ENCODE data around the gene MYO15A.

The MYO15A gene

DNA sequence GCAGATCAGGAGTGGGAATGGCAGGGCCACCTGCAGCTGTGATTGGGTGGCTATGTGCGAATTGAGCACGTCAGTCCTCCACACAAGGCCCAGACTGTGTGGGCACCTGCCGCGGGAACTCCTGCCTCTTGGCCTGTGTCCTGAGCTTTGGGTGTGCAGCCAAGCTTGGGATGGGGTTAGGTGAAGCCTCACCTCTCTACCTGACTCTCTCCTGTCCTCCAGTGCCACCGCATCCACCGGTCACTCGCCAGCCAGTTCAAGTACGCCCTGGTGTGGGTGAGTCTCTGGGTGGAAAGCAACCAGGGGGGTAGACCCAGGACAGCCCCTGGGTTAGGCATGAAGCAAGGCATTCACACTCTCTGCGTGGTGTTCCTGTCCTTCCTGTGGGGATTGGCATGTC is 2.3 kb upstream of the MYO15A start:
- DNase-seq: no peak

DNA sequence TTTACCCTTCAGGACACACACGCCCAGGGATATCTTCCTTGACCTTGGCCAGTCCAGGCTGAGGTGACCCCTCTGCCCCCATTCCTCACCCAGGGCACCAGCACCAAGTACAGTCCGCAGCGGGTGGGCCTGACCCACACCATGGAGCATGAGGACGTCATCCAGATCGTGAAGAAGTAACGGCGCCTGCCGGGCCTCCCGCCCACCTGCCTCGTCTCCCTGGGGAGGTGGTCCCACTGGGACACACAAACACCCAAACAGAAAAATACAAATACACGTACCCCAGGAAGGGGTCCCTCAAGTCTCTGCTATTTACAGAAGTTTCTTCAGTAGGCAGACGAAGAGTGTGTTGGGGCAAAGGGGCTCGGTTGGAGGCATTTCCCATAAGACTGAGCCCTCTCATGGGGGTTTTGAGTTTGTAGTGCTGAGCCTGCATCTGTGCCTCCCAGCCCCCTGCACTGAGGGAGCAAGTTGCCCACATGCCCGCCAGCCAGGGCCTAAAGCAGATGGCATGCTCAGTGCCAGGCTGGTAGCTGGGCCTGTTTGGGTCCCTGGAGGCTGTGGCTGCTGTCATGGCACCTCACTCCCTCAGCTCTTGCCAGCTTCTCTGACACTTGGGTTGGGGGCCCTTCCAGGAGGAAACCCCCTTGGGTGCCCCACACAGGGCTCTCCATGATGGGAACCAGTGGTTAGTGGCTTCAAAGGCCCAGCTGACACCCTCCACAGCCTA is 1.3 kb upstream of the MYO15A start:
- DNase-seq: no peak

DNA sequence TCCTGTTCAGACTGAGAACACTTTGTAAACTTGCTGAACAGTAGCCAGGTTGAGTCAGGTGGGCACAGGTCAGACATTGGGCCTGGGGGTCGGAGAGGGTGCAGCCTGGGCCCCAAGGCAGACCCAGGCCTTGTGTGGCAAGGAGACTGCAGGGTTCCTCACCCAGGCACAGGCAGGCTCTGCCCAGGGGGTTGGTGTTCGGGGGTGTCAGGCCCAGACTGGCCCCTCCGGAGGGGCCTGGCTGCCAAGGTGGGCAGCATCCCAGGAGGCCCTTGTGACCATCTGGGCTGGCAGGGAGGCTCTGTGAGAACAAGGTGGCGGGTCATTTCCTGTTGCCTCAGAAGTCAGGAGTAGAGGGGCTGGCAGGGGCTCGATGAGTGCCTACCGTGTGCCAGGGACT is 585 bp upstream of the MYO15A start:
- no peak for DNase-seq

DNA sequence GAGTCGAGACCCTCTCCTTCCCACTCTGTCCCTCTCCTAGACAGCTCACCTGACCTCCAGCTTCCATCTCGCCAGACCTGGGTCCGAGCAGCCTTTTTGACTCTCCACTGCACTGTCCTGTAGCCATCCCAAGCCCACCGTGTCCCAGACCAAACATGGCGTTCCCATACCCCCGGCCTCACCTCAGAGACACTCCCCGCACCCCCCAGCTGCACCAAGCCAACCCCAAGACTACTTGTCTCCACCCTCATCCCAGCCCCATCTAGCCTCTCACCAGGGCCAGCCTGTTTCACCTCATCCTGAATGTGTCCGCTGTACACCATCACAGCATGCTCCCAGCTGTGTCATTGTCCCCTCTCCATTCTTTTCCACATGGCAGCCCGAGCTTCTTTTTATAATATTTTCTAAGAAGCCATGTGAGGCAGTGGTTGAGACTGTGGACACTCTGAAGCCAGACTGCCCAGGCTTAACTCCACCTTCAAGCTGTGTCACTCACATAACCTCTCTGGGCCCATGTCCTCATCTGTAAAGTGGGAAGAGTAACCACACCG is 1.5 kb downstream of the MYO15A start:
- DNase-seq: no peak

DNA sequence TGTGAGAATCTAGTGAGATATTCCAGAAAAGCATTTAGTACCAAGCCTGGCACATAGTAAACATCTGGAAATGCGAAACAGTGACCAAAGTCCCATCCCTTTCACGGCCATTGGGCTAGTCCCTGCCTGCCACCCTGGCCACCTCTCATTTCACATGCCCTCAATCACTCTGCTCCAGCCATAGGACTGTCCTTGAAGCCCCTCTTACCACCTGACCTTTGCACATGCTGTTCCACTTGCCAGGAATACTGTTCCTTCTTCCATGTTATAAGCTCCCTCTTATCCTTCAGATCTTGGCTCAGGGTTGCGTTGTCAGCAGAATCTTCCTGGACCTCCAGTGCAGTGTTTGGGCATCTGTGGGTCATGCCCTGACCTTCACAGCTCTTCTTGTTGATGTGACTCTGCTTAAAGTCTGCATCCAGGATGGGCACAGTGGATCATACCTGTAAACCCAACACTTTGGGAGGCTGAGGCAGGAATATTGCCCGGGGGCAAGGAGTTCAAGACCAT is 2.1 kb downstream of the MYO15A start:
- no peak for DNase-seq

DNA sequence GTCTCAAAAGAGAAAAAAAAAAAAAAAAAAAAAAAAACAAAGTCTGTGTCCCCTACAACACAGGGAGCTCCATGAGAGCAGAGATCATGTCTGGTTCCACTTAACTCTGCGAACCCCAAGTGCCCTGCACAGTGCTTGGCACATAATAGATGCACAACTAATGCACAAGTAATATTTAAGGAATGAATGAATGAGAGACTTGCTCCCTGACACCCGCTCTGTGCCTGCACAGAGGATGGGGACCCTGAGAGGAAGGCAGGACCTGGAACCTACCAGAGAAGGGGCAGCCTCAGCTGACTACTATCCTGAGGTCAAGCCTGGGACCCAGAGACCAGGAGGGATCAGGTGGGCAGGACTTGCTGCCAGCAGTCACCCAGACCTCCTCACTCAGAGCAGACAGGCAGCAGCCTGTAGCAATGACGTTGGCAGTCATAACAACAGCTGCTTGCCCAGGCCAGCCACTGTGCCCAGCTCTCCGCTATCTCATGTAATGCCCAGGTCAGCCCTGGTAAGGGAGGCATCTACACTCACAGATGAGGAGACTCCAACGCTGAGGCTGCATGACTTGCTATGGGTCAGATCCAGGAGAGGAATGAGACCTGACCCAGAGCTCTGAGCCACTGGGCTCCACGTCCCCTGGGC is 2.9 kb downstream of the MYO15A start:
- no peak for DNase-seq

DNA sequence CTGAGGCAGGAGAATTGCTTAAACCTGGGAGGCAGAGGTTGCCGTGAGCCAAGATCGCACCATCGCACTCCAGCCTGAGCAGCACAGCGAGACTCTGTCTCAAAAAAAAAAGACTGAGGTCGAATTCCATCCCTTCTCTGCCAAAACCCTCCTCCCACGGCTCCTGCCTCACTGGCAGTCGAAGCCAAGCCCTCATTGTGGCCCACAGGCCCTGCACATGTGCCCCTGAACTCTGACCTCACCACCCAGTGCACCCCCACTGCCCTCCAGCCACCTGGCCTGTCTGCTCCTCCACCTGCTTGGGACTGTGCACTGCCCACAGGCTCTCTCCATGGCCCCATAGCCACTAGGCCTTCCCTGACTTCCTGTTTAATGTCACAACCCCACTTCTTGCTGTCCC is 7.0 kb downstream of the MYO15A start:
- DNase-seq: no peak

DNA sequence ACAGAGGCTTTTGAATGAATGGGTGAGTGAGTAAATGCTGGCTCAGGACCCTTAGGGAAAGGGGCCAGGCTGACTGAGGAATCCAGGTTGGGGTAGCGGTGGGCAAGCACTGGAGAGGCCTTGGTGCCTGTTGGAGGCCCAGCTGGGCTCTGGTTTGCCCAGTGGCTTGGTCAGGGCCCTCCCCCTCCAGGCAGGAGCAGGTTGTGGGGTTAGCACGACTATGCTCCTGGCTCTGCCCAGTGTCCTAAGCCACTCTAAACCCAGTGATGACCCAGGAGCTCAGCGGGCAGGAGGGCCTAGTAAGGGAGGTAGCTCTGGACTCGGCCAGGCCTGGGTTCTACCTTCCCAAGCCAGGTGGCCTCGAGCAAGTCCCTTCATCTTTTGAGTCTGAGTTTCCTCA is 7.5 kb downstream of the MYO15A start:
- DNase-seq: no peak

DNA sequence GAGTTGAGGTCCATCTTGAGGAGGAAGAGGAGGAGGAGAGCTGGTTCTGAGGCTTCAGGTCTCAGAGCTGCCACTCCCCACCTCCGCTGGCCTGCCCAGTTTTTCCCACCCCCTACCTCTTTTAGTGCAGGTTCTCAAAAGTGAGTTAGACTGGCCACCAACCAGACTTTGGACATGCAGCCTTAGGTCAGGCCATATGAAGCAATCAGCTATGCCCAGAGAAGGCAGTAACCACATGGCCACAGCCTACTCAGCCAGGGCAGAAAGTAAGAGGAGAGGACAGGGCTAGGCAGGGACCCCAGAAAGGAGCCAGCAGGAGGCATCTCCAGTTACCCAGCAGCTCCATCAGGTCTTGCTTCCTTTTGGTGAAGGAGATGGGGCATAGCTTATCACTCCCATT is 9.0 kb downstream of the MYO15A start:
- no peak for DNase-seq

DNA sequence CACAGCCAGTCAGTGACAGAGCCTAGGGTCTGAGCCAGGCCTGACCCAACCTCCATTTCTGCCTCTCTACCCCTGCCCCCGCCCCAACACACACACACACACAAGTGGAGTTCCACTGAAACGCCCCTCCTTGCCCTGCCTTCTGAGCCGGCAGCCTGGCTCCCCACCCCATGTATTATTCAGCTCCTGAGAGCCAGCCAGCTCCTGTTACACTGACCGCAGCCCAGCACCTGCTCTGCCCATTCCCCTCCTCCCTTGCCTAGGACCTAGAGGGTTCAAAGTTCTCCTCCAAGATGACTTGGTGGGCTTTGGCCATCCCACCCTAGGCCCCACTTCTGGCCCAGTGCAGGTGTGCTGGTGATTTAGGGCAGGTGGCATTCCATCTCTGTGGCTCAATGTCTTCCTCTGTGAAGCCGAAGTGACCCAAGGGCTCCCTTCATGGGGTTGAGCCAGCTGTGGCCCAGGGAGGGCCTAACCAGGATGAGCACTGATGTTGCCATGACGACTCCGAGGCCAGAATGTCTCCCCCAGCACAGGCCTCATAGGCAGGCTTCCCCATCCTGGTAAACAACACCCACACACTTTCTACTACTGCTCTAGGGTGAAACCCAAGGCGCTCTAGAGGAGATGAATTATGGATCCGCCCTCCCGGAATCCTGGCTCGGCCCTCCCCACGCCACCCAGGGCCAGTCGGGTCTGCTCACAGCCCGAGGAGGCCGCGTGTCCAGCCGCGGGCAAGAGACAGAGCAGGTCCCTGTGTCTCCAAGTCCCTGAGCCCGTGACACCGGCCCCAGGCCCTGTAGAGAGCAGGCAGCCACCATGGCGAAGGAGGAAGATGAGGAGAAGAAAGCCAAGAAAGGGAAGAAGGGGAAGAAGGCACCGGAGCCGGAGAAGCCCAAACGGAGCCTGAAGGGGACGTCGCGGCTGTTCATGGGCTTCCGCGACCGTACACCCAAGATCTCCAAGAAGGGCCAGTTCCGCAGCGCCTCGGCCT is 9.7 kb downstream of the MYO15A start:
- no peak for DNase-seq

DNA sequence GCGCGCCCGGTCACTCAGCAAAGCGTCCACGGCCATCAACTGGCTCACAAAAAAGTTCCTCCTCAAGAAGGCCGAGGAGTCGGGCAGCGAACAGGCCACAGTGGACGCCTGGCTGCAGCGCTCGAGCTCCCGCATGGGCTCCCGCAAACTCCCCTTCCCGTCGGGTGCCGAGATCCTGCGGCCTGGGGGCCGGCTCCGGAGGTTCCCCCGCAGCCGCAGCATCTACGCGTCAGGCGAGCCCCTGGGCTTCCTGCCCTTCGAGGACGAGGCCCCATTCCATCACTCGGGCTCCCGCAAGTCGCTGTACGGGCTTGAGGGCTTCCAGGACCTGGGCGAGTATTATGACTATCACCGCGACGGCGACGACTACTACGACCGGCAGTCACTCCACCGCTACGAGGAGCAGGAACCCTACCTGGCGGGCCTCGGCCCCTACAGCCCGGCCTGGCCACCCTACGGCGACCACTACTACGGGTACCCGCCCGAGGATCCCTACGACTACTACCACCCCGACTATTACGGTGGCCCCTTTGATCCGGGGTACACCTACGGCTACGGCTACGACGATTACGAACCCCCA is 10.7 kb downstream of the MYO15A start:
- no peak for DNase-seq

DNA sequence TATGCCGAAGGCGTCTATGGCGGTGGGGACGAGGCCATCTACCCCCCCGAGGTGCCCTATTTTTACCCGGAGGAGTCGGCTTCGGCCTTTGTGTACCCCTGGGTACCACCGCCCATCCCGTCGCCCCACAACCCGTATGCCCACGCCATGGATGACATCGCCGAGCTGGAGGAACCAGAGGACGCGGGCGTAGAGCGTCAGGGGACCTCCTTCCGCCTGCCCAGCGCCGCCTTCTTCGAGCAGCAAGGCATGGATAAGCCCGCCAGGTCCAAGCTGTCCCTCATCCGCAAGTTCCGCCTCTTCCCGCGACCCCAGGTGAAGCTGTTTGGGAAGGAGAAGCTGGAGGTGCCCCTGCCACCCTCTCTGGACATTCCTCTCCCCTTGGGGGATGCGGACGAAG is 11.4 kb downstream of the MYO15A start:
- DNase-seq: no peak

DNA sequence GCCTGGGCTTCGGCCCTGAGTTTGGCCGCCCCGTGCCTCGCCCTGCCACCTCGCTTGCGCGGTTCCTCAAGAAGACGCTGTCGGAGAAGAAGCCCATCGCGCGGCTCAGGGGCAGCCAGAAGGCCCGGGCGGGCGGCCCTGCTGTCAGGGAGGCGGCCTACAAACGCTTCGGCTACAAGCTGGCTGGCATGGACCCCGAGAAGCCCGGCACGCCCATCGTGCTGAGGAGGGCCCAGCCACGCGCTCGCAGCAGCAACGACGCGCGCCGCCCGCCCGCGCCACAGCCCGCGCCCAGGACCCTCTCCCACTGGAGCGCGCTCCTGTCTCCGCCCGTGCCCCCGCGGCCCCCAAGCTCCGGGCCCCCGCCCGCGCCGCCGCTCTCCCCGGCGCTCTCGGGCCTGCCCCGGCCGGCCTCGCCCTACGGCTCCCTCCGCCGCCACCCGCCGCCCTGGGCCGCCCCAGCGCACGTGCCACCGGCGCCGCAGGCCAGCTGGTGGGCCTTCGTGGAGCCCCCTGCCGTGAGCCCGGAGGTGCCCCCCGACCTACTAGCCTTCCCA is 12.0 kb downstream of the MYO15A start:
- DNase-seq: no peak

DNA sequence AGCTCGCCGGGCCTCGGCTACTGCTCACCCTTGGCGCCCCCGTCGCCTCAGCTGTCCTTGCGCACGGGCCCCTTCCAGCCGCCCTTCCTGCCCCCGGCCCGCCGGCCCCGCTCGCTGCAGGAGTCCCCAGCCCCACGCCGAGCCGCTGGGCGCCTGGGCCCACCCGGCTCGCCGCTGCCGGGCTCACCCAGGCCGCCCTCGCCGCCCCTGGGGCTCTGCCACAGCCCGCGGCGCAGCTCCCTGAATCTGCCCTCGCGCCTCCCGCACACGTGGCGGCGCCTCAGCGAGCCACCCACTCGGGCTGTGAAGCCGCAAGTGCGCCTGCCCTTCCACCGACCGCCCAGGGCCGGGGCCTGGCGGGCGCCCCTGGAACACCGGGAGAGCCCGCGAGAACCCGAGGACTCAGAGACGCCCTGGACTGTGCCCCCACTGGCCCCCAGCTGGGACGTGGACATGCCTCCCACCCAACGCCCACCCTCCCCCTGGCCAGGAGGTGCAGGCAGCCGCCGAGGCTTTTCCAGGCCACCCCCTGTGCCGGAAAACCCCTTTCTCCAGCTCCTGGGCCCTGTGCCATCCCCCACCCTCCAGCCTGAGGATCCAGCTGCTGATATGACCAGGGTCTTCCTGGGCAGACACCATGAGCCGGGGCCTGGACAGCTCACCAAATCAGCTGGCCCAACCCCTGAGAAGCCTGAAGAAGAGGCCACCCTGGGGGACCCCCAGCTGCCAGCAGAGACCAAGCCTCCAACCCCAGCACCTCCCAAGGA is 12.8 kb downstream of the MYO15A start:
- DNase-seq: no peak

DNA sequence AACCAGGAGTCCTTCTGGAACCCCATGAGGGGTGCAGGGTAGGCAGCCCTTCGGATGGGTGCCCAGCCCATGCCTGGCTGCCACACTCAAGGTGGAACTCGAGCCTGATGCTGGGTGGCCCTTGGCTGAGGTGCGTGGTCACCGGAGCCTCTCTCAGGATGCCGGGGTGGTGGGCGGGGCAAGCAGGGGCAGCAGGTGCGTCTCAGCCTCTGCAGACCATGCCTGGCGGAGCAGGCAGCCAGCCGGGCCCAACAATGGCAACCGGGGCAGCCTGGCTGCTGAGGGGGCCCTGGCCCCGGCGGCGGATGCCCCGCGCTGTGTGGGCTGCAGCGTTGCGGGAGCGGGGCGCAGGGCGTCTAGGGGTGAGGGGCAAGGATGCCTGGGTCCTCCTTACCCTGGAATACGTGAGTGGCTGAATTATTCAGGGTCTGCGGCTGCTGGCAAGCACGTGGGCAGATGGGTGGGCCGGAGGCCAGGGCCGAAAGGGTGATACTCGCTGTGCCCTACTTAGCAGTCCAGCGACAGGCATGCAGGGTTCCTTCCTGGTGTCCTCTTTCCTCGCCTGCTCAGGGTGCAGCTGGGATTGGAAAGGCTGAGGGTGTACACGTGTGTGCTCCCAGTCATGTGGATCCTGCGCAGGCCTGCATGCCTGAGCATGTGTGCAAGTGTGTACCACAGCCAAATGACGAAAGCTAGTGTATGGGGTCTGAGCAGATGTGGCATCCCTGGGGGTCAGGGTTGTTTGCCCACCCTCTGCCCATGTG is 14.6 kb downstream of the MYO15A start:
- DNase-seq: no peak

DNA sequence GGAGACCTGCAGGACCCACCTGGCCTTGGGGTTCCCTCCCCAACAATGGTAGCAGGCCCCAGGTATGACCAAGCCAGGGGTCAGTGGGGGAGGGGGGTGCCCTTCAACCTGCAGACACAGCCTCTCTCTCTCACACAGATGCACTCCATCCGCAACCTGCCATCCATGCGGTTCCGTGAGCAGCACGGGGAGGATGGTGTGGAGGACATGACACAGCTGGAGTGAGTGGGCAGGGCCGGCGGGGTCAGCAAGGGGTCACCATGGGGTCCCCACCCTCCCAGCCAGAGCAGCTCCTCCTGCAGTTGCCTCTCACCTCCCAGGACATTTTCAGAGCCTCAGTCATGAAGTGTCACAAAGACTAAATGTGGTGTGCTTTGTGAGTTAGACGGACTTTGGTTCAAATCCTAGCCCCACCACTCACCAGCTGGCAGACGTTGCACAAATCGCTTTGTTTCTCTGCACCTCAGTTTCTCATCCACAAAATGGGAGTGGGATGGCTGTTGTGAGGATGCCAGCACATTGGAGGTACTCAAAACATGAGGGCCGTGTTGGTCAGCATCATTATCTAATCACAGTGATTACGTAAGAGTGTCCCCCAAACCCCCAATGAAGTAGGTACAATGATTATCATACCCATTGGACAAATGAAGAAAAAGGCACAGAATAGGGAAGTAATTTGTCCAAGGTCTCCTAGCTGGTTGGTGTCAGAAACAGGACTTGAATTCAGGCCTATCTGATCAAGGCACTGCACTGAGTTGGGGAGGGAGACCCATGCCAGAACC is 16.0 kb downstream of the MYO15A start:
- no peak for DNase-seq

DNA sequence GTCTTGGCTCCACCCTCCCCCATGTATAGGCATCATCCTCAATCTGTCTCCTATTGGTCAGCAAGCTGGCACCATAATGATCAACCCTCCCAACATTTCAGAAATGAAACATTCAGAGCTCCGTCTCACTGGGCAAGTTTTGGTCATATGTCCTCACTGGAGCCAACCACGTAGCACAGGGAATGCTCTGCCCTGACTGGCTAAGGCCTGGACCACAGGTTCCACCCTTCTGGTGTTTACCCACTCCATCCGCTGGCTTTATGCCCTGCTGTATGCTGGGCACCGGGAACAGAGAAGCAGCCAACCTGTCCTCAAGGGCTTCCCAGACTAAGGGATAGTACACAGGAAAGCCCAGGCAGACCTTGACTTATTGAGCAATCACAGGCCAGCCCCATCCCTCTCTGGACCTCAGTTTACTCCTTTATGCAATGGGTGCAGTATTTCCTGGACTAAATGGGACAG is 20.5 kb downstream of the MYO15A start:
- DNase-seq: no peak

DNA sequence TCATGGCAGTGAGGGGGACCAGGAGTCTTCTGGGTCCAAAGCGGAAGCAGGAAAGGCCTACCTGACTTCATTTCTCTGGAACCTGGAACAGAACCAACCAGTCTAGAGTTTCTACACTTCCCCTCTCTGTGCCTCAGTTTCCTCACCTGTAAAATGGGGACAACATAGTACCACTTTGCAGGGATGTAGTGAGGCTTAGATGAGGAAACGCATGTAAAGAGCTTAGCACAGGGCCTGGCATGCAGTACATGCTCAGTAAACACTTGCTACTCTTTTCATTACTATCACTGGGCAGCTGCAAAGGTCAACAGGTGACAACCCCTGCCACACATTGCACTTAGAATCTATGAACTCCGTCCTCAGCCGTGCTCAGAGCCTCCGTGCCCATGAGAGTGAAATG is 24.2 kb downstream of the MYO15A start:
- no peak for DNase-seq

DNA sequence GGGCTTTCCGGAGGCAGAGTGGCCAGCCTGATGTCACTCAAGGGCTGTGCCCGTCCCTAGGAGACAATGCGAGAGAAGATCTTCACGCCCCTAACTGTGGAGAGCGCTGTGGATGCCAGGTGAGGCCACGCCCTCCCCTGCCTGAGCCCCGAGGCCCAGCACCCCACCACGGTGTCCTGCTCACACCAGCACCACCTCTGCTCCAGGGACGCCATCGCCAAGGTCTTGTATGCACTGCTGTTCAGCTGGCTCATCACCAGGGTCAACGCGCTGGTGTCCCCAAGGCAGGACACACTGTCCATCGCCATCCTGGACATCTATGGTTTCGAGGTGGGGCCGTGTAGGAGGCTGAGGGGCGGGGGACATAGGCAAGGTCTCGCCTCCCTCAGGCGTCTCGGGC is 27.8 kb downstream of the MYO15A start:
- no peak for DNase-seq
